AG09309 (cell line): Measurements from ENCODE around the gene BPIFB3.

ENCODE experiments used
- DNase-seq: peaks from one replicate; pipeline ENCODE4 v3.0.0-alpha.2; 2010; ENCODE audit warnings: low read depth
- H3K4me3 ChIP-seq: 2 replicates; pipeline ENCODE4 v1.5.1; 2011; ENCODE audit warnings: mild to moderate bottlenecking, low read depth, low read length, moderate library complexity; ENCODE audit not compliant: control insufficient read depth
- TF ChIP-seq, protein P1 (sequence below): IDR thresholded peaks from 2 replicates; pipeline ENCODE4 v1.5.1; 2011; ENCODE audit warnings: mild to moderate bottlenecking, low read depth, low read length, inconsistent platforms; ENCODE audit not compliant: insufficient read depth, control insufficient read depth; ENCODE audit errors: missing control alignments

The BPIFB3 gene

GRCh38 chr20:33012327-33013189 is 41.1 kb upstream of the BPIFB3 start:
- DNase-seq = no peak
- TF ChIP-seq, protein P1, sequence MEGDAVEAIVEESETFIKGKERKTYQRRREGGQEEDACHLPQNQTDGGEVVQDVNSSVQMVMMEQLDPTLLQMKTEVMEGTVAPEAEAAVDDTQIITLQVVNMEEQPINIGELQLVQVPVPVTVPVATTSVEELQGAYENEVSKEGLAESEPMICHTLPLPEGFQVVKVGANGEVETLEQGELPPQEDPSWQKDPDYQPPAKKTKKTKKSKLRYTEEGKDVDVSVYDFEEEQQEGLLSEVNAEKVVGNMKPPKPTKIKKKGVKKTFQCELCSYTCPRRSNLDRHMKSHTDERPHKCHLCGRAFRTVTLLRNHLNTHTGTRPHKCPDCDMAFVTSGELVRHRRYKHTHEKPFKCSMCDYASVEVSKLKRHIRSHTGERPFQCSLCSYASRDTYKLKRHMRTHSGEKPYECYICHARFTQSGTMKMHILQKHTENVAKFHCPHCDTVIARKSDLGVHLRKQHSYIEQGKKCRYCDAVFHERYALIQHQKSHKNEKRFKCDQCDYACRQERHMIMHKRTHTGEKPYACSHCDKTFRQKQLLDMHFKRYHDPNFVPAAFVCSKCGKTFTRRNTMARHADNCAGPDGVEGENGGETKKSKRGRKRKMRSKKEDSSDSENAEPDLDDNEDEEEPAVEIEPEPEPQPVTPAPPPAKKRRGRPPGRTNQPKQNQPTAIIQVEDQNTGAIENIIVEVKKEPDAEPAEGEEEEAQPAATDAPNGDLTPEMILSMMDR = no peak
- H3K4me3 ChIP-seq = no peak overlapping the region

GRCh38 chr20:33013701-33014326 is 39.9 kb upstream of the BPIFB3 start:
- no peak for DNase-seq
- TF ChIP-seq, protein P1 = no peak
- no peak overlapping the region for H3K4me3 ChIP-seq

- DNase-seq = no peak
Observed at GRCh38 chr20:33014336-33015113, 39.2 kb upstream of the BPIFB3 start.

DNA sequence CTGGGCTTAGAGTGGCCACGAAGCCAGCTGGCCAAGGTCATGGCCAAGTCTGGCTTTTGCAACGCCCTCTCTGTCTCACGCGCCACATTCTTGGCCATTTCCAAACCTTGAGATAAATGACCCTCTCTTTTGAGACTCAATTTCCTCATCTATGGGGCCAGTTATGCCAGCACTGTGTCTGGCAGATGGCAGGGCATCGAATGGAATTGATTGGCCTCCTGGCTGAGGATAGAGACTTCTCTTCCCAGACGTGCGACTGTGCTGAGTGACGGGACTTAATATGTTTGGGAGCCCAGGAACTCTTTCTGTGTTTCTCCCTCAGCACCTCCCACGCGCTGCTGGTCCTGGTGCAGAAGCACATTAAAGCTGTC is 38.6 kb upstream of the BPIFB3 start:
- DNase-seq = no peak

More at GRCh38 chr20:33014336-33015113, 39.2 kb upstream of the BPIFB3 start:
- TF ChIP-seq, protein P1 = no peak
- H3K4me3 ChIP-seq = no peak overlapping the region

GRCh38 chr20:33015700-33016580 is 37.8 kb upstream of the BPIFB3 start:
- TF ChIP-seq, protein P1 = no peak
- H3K4me3 ChIP-seq = no peak overlapping the region
- DNase-seq = no peak

More for the DNA sequence above, 38.6 kb upstream of the BPIFB3 start:
- H3K4me3 ChIP-seq = no peak overlapping the region
- TF ChIP-seq, protein P1 = no peak
